HFF-Myc (cell line): Measurements from ENCODE around the gene PACRGL.

Experiments used
- DNase-seq: peaks from one replicate; pipeline ENCODE4 v3.0.0-alpha.2; 2011; ENCODE audit warnings: low read depth; ENCODE audit errors: extremely low read depth
- H3K4me3 ChIP-seq: replicated peaks from 2 replicates; pipeline ENCODE4 v1.5.1; 2011; ENCODE audit warnings: low read depth, mild to moderate bottlenecking, control low read depth, low read length
- TF ChIP-seq, protein P1 (sequence below): IDR thresholded peaks from 2 replicates; pipeline ENCODE4 v1.5.1; 2012; ENCODE audit warnings: mild to moderate bottlenecking, low read depth, low read length, control low read depth; ENCODE audit errors: missing control alignments

The PACRGL gene

DNA sequence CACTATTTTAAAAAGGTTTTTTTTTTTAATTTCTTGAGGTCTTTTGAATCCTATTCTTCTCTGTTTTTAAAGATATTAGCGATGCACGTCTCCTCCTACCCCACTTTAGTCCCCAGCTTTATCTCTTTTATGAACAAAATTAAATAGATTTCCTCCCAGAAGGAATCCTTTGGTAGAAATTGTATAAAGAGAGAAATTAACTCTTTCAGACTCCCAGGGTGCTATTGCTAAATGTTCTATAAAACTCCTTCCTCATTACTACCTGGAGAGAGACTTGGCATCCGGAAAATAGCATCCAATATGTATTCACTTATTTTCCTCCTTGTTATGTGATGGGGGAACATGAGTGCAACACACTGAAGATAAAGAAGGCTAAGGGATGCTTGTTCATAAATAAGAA lies 16.5 kb upstream of the PACRGL start:
- TF ChIP-seq, protein P1, sequence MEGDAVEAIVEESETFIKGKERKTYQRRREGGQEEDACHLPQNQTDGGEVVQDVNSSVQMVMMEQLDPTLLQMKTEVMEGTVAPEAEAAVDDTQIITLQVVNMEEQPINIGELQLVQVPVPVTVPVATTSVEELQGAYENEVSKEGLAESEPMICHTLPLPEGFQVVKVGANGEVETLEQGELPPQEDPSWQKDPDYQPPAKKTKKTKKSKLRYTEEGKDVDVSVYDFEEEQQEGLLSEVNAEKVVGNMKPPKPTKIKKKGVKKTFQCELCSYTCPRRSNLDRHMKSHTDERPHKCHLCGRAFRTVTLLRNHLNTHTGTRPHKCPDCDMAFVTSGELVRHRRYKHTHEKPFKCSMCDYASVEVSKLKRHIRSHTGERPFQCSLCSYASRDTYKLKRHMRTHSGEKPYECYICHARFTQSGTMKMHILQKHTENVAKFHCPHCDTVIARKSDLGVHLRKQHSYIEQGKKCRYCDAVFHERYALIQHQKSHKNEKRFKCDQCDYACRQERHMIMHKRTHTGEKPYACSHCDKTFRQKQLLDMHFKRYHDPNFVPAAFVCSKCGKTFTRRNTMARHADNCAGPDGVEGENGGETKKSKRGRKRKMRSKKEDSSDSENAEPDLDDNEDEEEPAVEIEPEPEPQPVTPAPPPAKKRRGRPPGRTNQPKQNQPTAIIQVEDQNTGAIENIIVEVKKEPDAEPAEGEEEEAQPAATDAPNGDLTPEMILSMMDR: no peak
- no peak for DNase-seq
- H3K4me3 ChIP-seq: no peak overlapping the region

DNA sequence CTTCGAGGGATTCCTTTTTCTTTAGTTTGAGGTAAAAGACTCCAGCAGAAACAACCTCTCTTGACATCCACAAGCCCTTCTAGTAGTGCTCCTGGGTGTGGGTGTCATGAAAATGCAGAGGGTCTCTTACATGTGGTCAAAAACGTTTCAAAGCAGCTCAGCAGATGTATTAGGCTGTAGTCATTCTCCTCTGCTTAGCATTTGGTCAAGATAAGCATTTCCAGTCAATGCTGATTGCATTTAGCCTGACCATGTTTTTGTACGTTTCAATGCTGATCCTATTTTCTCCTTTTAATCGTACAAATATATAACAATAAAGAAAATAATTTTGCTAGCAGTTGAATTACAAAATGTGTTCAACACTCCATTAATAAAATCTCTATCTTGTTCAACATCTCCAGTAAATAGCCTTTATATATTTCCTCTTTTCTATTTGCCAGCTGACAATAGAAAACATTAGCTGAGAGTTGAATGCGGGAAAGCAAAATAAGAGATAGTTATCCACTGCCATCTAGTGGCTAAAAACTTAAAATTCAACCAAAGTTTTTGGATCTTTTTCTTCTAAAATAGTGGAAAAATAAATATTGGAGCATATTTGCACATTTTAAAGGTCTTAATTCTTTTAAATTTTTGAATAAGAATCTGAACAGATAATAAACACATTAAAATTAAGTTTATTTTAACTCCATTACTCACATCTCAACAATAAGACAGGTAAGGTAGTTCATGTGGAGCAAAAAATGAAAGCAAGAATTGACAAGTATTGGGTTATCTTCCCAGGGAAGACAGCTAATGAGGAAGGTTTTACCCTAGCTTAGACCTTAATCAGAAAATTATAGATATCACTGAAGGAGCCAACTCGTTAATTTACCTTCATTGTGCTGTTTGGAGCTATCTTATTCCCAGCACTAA lies 15.2 kb upstream of the PACRGL start:
- no peak for DNase-seq
- TF ChIP-seq, protein P1: peak; percentile 24
- H3K4me3 ChIP-seq: no peak overlapping the region

DNA sequence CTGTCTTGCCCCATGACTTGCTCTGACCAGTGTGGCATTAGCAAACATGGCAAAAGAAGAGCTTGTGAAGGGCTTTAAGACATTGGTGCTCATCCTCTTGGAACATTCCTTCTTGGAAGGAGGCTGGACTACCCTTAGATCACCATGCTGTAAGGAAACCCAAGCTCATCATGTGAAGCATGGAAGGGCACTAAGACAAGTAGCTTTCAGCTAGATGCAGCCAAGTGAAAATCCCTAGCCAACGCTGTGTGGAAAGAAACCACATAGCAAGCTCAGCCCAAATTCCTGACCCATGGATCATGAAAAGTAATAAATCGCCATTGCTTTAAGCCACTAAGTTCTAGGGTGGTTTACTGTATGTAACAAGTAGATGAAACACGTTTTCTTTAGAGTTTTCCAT lies 12.4 kb upstream of the PACRGL start:
- H3K4me3 ChIP-seq: no peak overlapping the region
- TF ChIP-seq, protein P1: no peak
- peak; percentile 22 for DNase-seq

DNA sequence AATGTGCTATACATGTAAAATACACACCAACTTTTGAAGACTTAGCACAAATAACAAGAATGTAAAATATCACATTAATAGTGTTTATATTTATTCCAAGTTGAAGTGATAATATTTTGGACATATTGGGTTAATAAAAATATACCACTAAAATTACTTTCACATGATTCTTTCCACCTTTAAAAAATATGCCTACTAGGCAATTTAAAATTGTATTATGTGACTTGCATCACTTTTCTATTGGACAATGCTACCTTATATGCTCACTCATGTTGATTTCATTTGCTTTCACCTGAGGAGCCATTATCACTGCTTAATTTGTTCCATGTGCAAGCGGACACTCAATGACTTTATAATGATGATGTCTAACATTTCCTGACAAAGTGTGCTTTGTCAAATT lies 3.4 kb upstream of the PACRGL start:
- DNase-seq: no peak
- H3K4me3 ChIP-seq: no peak overlapping the region
- TF ChIP-seq, protein P1: no peak

DNA sequence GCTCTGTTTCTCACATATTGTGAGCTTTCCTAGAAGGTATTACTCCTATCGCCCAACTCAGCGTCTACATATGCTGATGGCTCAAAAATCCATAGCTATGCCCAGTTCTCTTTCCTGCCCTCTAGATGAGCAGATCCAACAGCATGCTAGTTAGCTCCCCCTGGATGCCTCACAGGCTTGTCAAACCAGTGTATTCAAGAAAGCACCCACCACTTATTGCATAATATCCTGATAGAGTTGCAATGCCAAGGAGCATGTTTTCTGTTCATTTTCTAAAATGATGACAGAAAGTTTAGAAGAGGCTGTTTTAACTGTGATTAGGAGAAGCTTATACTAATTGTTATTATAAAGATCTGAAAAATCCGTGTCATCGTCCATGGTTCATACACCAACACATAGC lies 1.9 kb upstream of the PACRGL start:
- TF ChIP-seq, protein P1: no peak
- no peak for DNase-seq
- no peak overlapping the region for H3K4me3 ChIP-seq

DNA sequence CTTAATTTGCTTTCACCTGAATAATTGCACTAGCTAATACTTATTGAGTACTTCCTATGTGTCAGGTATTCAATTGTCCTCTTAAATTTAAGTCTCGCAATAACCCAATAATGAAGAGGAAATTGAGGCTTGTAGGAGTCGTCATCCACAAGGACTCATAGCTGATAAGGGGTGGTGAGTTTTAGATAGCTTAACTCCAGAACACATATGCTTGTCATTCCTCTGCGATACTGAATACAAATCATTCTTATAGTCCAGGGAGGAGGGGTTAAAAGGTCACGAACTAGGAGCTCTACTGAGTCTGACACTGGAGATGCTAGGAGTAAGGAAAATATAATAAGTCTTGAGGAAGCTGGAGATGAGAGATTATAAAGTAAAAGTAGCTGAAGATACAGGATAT lies 1.4 kb upstream of the PACRGL start:
- no peak for DNase-seq
- TF ChIP-seq, protein P1: no peak
- H3K4me3 ChIP-seq: no peak overlapping the region
